K562 (cell line): Measurements from ENCODE around the gene CEP192. TPM values are rescaled to one million over a fixed set of nuclear protein-coding genes. Genes with fewer than 3 reads are reported as not detected.

Experiments used
- ATAC-seq: fragments of 200-7000 bp; cut with Tn5 transposase; 3 replicates; pipeline ENCODE4 v1.9.1; 2020; ENCODE audit warnings: moderate library complexity
- BruUV-seq: library from RNA; stranded (reverse); fragments of 400-500 nt; replicated peaks from 2 replicates; lab custom pipeline; 2021; lab: Mats Ljungman, UMichigan
- CTCF ChIA-PET: fragments of 300-600 bp; formaldehyde crosslinking; extraction: SDS; loops from one replicate; lab custom pipeline; 2021; ENCODE audit warnings: low intra/inter-chr PET ratio; lab: Yijun Ruan, JAX
- POLR2A ChIA-PET: fragments of 300-600, 350-650 bp; sonication (Branson Sonifier 250); formaldehyde crosslinking; extraction: SDS; loops from one replicate; lab custom pipeline; 2021; ENCODE audit warnings: antibody characterized with exemption, inconsistent platforms; lab: Yijun Ruan, JAX
- DNase-seq, 4 experiments: peaks; one replicate each; pipeline versions ENCODE4 v3.0.0 to v3.0.0-alpha.2; 2011 to 2018; ENCODE audit warnings: low spot score in 3 of 4, mixed read lengths in 3 of 4; ENCODE audit errors: extremely low read depth in 1 of 4
- FAIRE-seq: peaks from 2 replicates; lab custom pipeline; 2011; peaks lifted over from hg19 to GRCh38; lab: Jason Lieb, UNC
- H2AFZ ChIP-seq: 2 replicates; pipeline ENCODE4 v1.6.0; 2011; ENCODE audit warnings: low read depth, low read length, control low read depth, inconsistent platforms
- H3K27ac ChIP-seq: fragments of 200-600 bp; 3 replicates; pipeline ENCODE4 v1.8.0; 2011; ENCODE audit warnings: low read depth, mild to moderate bottlenecking, control low read depth, inconsistent platforms, low read length, moderate library complexity, mixed read lengths; ENCODE audit errors: extremely low read depth
- H3K27me3 ChIP-seq, 2 experiments: fragments of 300-600 bp in 1 of 2; 2 replicates in 1 of 2; 3 replicates in 1 of 2; pipeline versions ENCODE4 v1.6.0 to v1.8.0; 2011; ENCODE audit warnings: inconsistent platforms in 2 of 2, low read length in 2 of 2, mild to moderate bottlenecking in 1 of 2, mixed read lengths in 1 of 2, moderate library complexity in 1 of 2; ENCODE audit not compliant: control insufficient read depth in 2 of 2, insufficient read depth in 2 of 2
- H3K36me3 ChIP-seq: fragments of 300-600 bp; 3 replicates; pipeline ENCODE4 v1.8.0; 2011; ENCODE audit warnings: mild to moderate bottlenecking, low read length, inconsistent platforms; ENCODE audit not compliant: control insufficient read depth, insufficient read depth
- H3K4me1 ChIP-seq, 2 experiments: fragments of 200-600 bp in 1 of 2; replicated peaks in 1 of 2; 2 replicates in 1 of 2; 3 replicates in 1 of 2; pipeline versions ENCODE4 v1.5.1 to v1.8.0; 2011; ENCODE audit warnings: inconsistent platforms in 2 of 2, low read length in 2 of 2, mild to moderate bottlenecking in 1 of 2, mixed read lengths in 1 of 2, moderate library complexity in 1 of 2; ENCODE audit not compliant: control insufficient read depth in 2 of 2, insufficient read depth in 2 of 2
- H3K4me2 ChIP-seq: 2 replicates; pipeline ENCODE4 v1.6.1; 2011; ENCODE audit warnings: low read length, control low read depth, inconsistent platforms, mixed read lengths; ENCODE audit not compliant: insufficient read depth
- H3K4me3 ChIP-seq: fragments of 200-600 bp; sonication (generic), shearing (Covaris generic); 2 replicates; pipeline ENCODE4 v1.5.1; 2016; ENCODE audit warnings: control low read depth, inconsistent platforms
- H3K79me2 ChIP-seq: fragments of 200-600 bp; 3 replicates; pipeline ENCODE4 v1.8.0; 2011; ENCODE audit warnings: low read length, inconsistent platforms; ENCODE audit not compliant: control insufficient read depth, insufficient read depth
- H3K9ac ChIP-seq, 2 experiments: 2 replicates each; pipeline versions ENCODE4 v1.6.0 to v1.6.1; 2011; ENCODE audit warnings: low read depth in 2 of 2, low read length in 2 of 2, control low read depth in 1 of 2, inconsistent platforms in 1 of 2, mild to moderate bottlenecking in 1 of 2, mixed read lengths in 1 of 2; ENCODE audit not compliant: insufficient read depth in 1 of 2
- H3K9me1 ChIP-seq: one replicate; pipeline ENCODE4 v1.6.0; 2011; ENCODE audit warnings: inconsistent platforms, mild to moderate bottlenecking, low read length, moderate library complexity; ENCODE audit not compliant: control insufficient read depth, insufficient read depth
- H3K9me3 ChIP-seq: replicated peaks from 2 replicates; pipeline ENCODE4 v1.5.1; 2011; ENCODE audit warnings: low read depth, low read length, inconsistent platforms; ENCODE audit not compliant: control insufficient read depth, insufficient read depth
- H4K20me1 ChIP-seq: replicated peaks from 2 replicates; pipeline ENCODE4 v1.6.1; 2011; ENCODE audit warnings: low read length, inconsistent platforms, mixed read lengths; ENCODE audit not compliant: control insufficient read depth, insufficient read depth
- FOXJ3 ChIP-seq: sonication (generic); formaldehyde crosslinking; IDR thresholded peaks from 2 replicates; pipeline ENCODE4 v1.4.0; 2020; ENCODE audit warnings: mild to moderate bottlenecking, missing genetic modification reagents
- HMG20B ChIP-seq: fragments of 250-450 bp; sonication (Bioruptor Pico); IDR thresholded peaks from 2 replicates; pipeline ENCODE4 v1.5.0; 2021; ENCODE audit warnings: mild to moderate bottlenecking
- IRF2 ChIP-seq: sonication (generic); formaldehyde crosslinking; IDR thresholded peaks from 2 replicates; pipeline ENCODE4 v1.8.1; 2022; ENCODE audit warnings: mild to moderate bottlenecking, missing genetic modification reagents
- L3MBTL2 ChIP-seq: fragments of 450-650 bp; IDR thresholded peaks from 2 replicates; pipeline ENCODE4 v1.6.1; 2016; ENCODE audit warnings: mild to moderate bottlenecking, moderate library complexity
- MXD1 ChIP-seq: fragments of 250-450 bp; sonication (Bioruptor Pico); IDR thresholded peaks from 2 replicates; pipeline ENCODE4 v1.8.0; 2021; ENCODE audit warnings: borderline replicate concordance, mild to moderate bottlenecking, moderate library complexity; ENCODE audit not compliant: poor library complexity, severe bottlenecking
- NFYB ChIP-seq: IDR thresholded peaks from 2 replicates; pipeline ENCODE4 v1.6.1; 2011; ENCODE audit warnings: mild to moderate bottlenecking, moderate library complexity; ENCODE audit not compliant: insufficient read length; ENCODE audit errors: extremely low read depth
- PCBP2 ChIP-seq: fragments of 200-400 bp; formaldehyde crosslinking; IDR thresholded peaks from 2 replicates; pipeline ENCODE4 v1.6.1; 2018; ENCODE audit warnings: low read length, low read depth, mild to moderate bottlenecking, moderate library complexity; ENCODE audit not compliant: poor library complexity, severe bottlenecking
- SMAD2 ChIP-seq: fragments of 150-350 bp; IDR thresholded peaks from 2 replicates; pipeline ENCODE4 v1.6.1; 2014; ENCODE audit warnings: low read depth, mild to moderate bottlenecking, low read length
- SMARCB1 ChIP-seq: IDR thresholded peaks from 2 replicates; pipeline ENCODE4 v1.6.1; 2011; ENCODE audit warnings: improper control_type of control experiment, low read depth; ENCODE audit not compliant: insufficient read length
- TFAM ChIP-seq: fragments of 250-450 bp; sonication (Bioruptor Pico); conservative IDR thresholded peaks from 2 replicates; pipeline ENCODE4 v1.5.0; 2021; ENCODE audit warnings: mild to moderate bottlenecking, moderate library complexity
- ZBTB8A ChIP-seq: fragments of 450-650 bp; IDR thresholded peaks from 2 replicates; pipeline ENCODE4 v1.6.1; 2018; ENCODE audit warnings: mild to moderate bottlenecking, moderate library complexity; ENCODE audit not compliant: partially characterized antibody
- ZFP30 ChIP-seq: fragments of 250-450 bp; sonication (Bioruptor Pico); IDR thresholded peaks from 2 replicates; pipeline ENCODE4 v1.8.0; 2022; ENCODE audit warnings: moderate library complexity, mild to moderate bottlenecking, inconsistent platforms, borderline replicate concordance
- ZNF134 ChIP-seq: fragments of 250-450 bp; sonication (Bioruptor Pico); conservative IDR thresholded peaks from 2 replicates; pipeline ENCODE4 v1.4.0; 2020
- ZNF561 ChIP-seq: fragments of 450-650 bp; formaldehyde crosslinking; conservative IDR thresholded peaks from 2 replicates; pipeline ENCODE4 v1.4.0; 2020; ENCODE audit warnings: mild to moderate bottlenecking, moderate library complexity
- WGBS: fragments of 100-300 bp; shearing (Covaris generic); methylation state at CpG from one replicate; pipeline ENCODE4 v1.1.6; 2016; ENCODE audit warnings: low coverage, mixed read lengths; ENCODE audit not compliant: insufficient coverage; ENCODE audit errors: missing lambda C conversion rate; 5-methylcytosine and 5-hydroxymethylcytosine counted together
- in situ Hi-C: fragments of 300-500 bp; cut with MboI; formaldehyde crosslinking; loops from 4 replicates; pipeline ENCODE4 v1.15.0; 2018; ENCODE audit warnings: inconsistent platforms, mixed read lengths
- intact Hi-C: fragments of 100-400 bp; cut with micrococcal nuclease; formaldehyde crosslinking; loops from 2 replicates; pipeline ENCODE4 v1.14.2; 2022
- polyA plus RNA-seq, 8 experiments: library from polyadenylated mRNA; depleted of rRNA in 4 of 8; stranded (reverse) in 5 of 8; unstranded in 3 of 8; fragments of >200 nt; fragmentation: Nextera tagmentation in 2 of 8; fragmentation: Illumina TruSeq in 1 of 8; extraction: Ambion mirVana in 2 of 8; extraction: Trizol in 1 of 8; gene quantifications; 2 replicates each; pipeline versions ENCODE4 v1.2.1 to v1.2.3, GENCODE V29; 2011 to 2014; ENCODE audit warnings: inconsistent platforms in 1 of 8, missing spikeins in 1 of 8
- total RNA-seq, 7 experiments: library from RNA; depleted of rRNA in 6 of 7; stranded (reverse); fragments of >200 nt in 6 of 7; fragmentation: Illumina TruSeq in 2 of 7; extraction: Trizol in 2 of 7; gene quantifications; 2 replicates each; pipeline versions ENCODE4 v1.2.1 to v1.2.3, GENCODE V29; 2011 to 2021; ENCODE audit warnings: low replicate concordance in 1 of 7

Gene CEP192
- total and polyA plus RNA-seq, 9 of the 15 experiments (the other 6 are each of a cell fraction or from before 2014, with no cell fraction given): 14.4 to 54.4 (median 35.8) TPM

- TF ChIP-seq MXD1 (CRISPR knock-in tag) (no peak), L3MBTL2 (no peak), ZFP30 (no peak)
- TF ChIP-seq, all 486 proteins: peak for 0
Observed at GRCh38 chr18:13136056-13136903, 145.1 kb downstream of the CEP192 start (continued).

GRCh38 chr18:13136904-13137669 lies 145.9 kb downstream of the CEP192 start:
- Histone ChIP-seq H3K4me1 (peaks cover 0 to 15% of the 10 kb centered on the region in 2 experiments; a peak in 1 of 5 replicates), H4K20me1 (no peaks in the 10 kb centered on the region), H2AFZ (no peak overlapping the region), H3K79me2 (no peaks in the 10 kb centered on the region), H3K9me1 (no peaks in the 10 kb centered on the region), H3K9ac (no peak overlapping the region; a peak in 1 of 4 replicates), H3K36me3 (no peaks in the 10 kb centered on the region), H3K4me2 (no peak overlapping the region), H3K9me3 (no peaks in the 10 kb centered on the region), H3K4me3 (no peak overlapping the region), H3K27me3 (no peaks in the 10 kb centered on the region), H3K27ac (no peak overlapping the region)
- BruUV-seq: no TSS peak
- ATAC-seq (no peak), FAIRE-seq (no peak), DNase-seq (no peak)
- POLR2A ChIA-PET: no interaction called here
- 88% methylated on average over 17 of the region's 74 CpGs for WGBS
- no peak for TF ChIP-seq SMAD2
- no peak for TF ChIP-seq ZNF561 (CRISPR knock-in tag)
- TF ChIP-seq PCBP2: no peak
- no peak for TF ChIP-seq SMARCB1
- TF ChIP-seq ZNF134: no peak
- TF ChIP-seq HMG20B (CRISPR knock-in tag): no peak
- no peak for TF ChIP-seq ZBTB8A
- TF ChIP-seq NFYB: no peak
- TF ChIP-seq FOXJ3 (CRISPR knock-in tag): no peak
- TF ChIP-seq IRF2 (CRISPR knock-in tag): no peak
- TF ChIP-seq TFAM (CRISPR knock-in tag): no peak
- CTCF ChIA-PET: no interaction called here
- intact Hi-C loops (no loop called here), in situ Hi-C loops (no loop called here)
